Endothelial cell of umbilical vein (primary cell): ENCODE data around the gene NUP35.

ENCODE experiments used
- GATA2 ChIP-seq: IDR thresholded peaks from 2 replicates; pipeline ENCODE4 v1.7.0; 2011; ENCODE audit warnings: low read depth, mild to moderate bottlenecking, moderate library complexity, mixed read lengths, low read length; ENCODE audit not compliant: insufficient read length, insufficient read depth
- TF ChIP-seq, protein P1 (sequence below): IDR thresholded peaks from 2 replicates; pipeline ENCODE4 v1.6.1; 2011; ENCODE audit not compliant: insufficient read depth, insufficient read length
- TF ChIP-seq, protein P2 (sequence below), 2 donors: IDR thresholded peaks; 1 replicate in 1 of 2; 2 replicates in 1 of 2; pipeline ENCODE4 v1.5.1; 2011; ENCODE audit warnings: low read length in 2 of 2, mild to moderate bottlenecking in 2 of 2, moderate library complexity in 2 of 2, control low read depth in 1 of 2, inconsistent platforms in 1 of 2, low read depth in 1 of 2; ENCODE audit not compliant: insufficient read depth in 1 of 2; ENCODE audit errors: extremely low read depth in 1 of 2

DNA sequence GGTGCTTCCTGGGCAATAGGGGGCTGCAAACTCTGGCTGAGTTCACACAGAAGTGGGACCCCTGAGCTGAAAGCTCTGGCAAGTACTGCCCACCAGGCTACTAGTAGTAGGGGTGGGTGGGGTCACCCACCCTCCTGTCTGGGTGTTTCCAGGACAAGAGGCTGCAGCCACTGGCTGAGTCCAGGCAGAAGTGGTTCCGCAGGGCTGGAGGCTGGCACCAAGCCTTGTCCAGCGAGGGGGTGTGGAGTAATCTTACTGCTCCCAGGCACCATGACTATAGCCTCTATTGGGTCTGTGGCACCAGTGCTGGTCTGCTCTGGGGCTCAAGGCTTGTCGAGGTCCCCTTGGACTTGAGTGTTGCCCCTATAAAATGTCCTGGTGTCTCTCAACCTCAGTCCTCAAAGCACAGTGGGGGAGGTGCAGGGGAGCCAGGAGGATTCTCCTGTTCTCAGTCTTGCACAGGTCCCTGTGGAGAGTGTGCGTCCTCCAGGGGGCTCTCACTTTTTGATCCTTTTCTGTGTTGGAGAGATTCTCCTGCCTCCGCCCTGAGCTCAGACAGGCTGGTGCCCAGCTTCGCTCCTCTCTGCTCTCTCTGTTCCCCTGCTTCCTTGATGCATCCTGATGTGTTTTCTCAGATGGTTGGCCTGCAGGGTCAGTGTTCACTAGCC lies 48.1 kb downstream of the NUP35 start:
- TF ChIP-seq GATA2, result no peak
- TF ChIP-seq, protein P1, sequence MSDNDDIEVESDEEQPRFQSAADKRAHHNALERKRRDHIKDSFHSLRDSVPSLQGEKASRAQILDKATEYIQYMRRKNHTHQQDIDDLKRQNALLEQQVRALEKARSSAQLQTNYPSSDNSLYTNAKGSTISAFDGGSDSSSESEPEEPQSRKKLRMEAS, result no peak
- TF ChIP-seq, protein P2, sequence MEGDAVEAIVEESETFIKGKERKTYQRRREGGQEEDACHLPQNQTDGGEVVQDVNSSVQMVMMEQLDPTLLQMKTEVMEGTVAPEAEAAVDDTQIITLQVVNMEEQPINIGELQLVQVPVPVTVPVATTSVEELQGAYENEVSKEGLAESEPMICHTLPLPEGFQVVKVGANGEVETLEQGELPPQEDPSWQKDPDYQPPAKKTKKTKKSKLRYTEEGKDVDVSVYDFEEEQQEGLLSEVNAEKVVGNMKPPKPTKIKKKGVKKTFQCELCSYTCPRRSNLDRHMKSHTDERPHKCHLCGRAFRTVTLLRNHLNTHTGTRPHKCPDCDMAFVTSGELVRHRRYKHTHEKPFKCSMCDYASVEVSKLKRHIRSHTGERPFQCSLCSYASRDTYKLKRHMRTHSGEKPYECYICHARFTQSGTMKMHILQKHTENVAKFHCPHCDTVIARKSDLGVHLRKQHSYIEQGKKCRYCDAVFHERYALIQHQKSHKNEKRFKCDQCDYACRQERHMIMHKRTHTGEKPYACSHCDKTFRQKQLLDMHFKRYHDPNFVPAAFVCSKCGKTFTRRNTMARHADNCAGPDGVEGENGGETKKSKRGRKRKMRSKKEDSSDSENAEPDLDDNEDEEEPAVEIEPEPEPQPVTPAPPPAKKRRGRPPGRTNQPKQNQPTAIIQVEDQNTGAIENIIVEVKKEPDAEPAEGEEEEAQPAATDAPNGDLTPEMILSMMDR (IDR thresholded peaks at IDR 0.05; ENCODE audit: extremely low read depth in 1 of 2, insufficient read depth in 1 of 2, low read depth in 1 of 2, low read length in 2 of 2), result no peak
